IMR-90 (cell line): Measurements from ENCODE around the gene GRID1.
"Not testable (repeated sequence)": the region's sequence is repeated elsewhere in the genome, so short reads cannot be mapped to it uniquely, and the experiment has no call there.

ENCODE experiments used
- BHLHE40 ChIP-seq: fragments of 150-350 bp; IDR thresholded peaks from 2 replicates; pipeline ENCODE4 v1.6.1; 2016; ENCODE audit warnings: mild to moderate bottlenecking, low read depth, low read length
- CEBPB ChIP-seq: IDR thresholded peaks from 2 replicates; pipeline ENCODE4 v1.6.1; 2012; ENCODE audit warnings: low read depth, low read length, improper control_type of control experiment
- MAZ ChIP-seq: IDR thresholded peaks from 2 replicates; pipeline ENCODE4 v1.6.1; 2012; ENCODE audit warnings: low read depth, mild to moderate bottlenecking, low read length, improper control_type of control experiment, moderate library complexity, borderline replicate concordance
- MXI1 ChIP-seq: IDR thresholded peaks from 2 replicates; pipeline ENCODE4 v1.6.1; 2012; ENCODE audit warnings: low read depth, mild to moderate bottlenecking, low read length, moderate library complexity, borderline replicate concordance
- POLR2A ChIP-seq: IDR thresholded peaks from 2 replicates; pipeline ENCODE4 v1.6.1; 2012; ENCODE audit warnings: mild to moderate bottlenecking, low read depth, low read length
- RCOR1 ChIP-seq: IDR thresholded peaks from 2 replicates; pipeline ENCODE4 v1.6.1; 2012; ENCODE audit warnings: mild to moderate bottlenecking, low read length, improper control_type of control experiment; ENCODE audit not compliant: insufficient replicate concordance
- SMC3 ChIP-seq: fragments of 150-350 bp; IDR thresholded peaks from 2 replicates; pipeline ENCODE4 v1.6.1; 2016; ENCODE audit warnings: low read depth, mild to moderate bottlenecking, antibody characterized with exemption, low read length, moderate library complexity
- TF ChIP-seq, protein P1 (sequence below): conservative IDR thresholded peaks from 2 replicates; pipeline ENCODE4 v1.5.1; 2012; ENCODE audit warnings: mild to moderate bottlenecking, low read depth, low read length, improper control_type of control experiment

GRCh38 chr10:85838660-85839059 is 527.9 kb downstream of the GRID1 start:
- TF ChIP-seq BHLHE40, RCOR1, POLR2A, MXI1, SMC3, CEBPB, MAZ: not testable (repeated sequence)
- TF ChIP-seq, protein P1, sequence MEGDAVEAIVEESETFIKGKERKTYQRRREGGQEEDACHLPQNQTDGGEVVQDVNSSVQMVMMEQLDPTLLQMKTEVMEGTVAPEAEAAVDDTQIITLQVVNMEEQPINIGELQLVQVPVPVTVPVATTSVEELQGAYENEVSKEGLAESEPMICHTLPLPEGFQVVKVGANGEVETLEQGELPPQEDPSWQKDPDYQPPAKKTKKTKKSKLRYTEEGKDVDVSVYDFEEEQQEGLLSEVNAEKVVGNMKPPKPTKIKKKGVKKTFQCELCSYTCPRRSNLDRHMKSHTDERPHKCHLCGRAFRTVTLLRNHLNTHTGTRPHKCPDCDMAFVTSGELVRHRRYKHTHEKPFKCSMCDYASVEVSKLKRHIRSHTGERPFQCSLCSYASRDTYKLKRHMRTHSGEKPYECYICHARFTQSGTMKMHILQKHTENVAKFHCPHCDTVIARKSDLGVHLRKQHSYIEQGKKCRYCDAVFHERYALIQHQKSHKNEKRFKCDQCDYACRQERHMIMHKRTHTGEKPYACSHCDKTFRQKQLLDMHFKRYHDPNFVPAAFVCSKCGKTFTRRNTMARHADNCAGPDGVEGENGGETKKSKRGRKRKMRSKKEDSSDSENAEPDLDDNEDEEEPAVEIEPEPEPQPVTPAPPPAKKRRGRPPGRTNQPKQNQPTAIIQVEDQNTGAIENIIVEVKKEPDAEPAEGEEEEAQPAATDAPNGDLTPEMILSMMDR: not testable (repeated sequence)
